HG03064 (cell line): ENCODE results near the gene PTPRK.

Experiments
- ATAC-seq: cut with Tn5 transposase; IDR thresholded peaks from one replicate; pipeline ENCODE4 v1.9.1; 2021; ENCODE audit warnings: low read depth; ENCODE audit not compliant: unreplicated experiment

PTPRK gene

GRCh38 chr6:128307671-128308070 lies 212.7 kb downstream of the PTPRK start:
- no peak for ATAC-seq

DNA sequence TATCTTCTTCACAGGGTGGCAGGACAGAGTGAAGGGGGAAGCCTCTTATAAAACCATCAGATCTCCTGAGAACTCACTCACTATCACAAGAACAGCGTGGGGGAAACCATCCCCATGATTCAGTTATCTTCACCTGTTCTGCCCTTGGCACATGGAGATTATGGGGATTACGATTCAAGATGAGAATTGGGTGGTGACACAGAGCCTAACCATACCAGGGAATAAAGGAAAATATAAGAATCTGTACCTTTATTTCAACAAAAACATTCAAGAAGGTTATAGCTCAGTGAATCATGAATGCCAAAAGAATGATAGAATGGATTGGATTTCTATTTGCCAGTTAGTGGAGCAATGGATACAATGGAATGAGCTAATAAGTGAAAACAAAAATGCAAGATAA lies 214.4 kb downstream of the PTPRK start:
- no peak for ATAC-seq

GRCh38 chr6:128305228-128305627 lies 215.2 kb downstream of the PTPRK start:
- ATAC-seq, result no peak

- no peak for ATAC-seq
Measured at GRCh38 chr6:128303870-128304269, 216.5 kb downstream of the PTPRK start.

DNA sequence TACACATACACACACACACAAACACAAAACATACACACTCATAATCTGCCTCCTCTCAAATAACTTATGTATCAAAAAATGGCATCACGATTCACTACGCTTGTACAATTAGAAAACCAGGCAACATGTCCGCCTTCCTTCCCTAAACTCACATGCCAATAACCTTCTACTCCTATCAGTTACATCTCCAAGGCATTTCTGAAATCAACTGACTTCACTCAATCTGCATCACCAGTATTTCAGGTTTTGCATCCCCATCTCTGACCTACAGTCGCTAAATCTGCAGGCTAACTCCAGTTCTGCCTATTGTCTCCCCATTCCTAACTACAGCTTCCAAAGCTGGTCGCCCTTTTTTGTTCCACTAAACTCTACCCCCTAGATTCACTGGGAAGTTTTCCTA lies 217.5 kb downstream of the PTPRK start:
- no peak for ATAC-seq

- no peak for ATAC-seq
Measured at GRCh38 chr6:128295670-128296069, 224.7 kb downstream of the PTPRK start.

DNA sequence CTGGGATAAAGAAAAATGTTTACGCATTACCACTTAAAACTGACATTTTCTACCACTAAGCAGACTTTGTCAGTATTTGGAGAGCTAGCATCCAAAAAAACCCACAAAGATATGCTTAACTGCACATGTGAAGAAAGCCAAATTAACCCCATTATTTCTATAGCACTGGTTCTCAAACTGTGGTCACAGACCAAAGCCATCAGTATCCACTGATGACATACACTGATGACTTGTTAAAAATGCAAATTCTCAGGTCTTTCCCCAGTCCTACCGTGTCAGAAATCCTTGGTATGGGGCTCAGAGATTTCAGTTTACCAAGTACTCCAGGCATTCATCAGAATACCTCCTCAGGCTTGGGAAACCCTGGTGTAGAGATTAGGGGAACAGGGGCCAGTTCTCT lies 230.2 kb downstream of the PTPRK start:
- no peak for ATAC-seq

DNA sequence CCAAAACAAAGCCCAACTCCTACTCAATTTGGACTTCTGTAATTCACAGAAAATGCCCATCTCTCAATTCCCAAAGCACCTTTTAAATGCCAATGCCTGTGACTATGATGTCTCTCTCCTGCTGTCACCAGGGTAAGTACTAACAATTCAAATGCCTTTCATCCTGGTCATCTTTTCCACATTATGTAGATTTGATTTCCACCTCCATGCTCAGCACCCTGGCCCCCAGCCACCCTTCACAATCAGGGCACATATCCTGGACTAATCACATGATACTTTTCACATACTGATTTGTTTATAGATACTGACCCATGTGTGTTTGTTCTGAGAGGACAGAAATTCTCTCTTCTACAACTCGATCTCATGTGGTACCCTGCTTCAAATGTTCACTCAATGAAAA lies 236.3 kb downstream of the PTPRK start:
- ATAC-seq, result no peak

DNA sequence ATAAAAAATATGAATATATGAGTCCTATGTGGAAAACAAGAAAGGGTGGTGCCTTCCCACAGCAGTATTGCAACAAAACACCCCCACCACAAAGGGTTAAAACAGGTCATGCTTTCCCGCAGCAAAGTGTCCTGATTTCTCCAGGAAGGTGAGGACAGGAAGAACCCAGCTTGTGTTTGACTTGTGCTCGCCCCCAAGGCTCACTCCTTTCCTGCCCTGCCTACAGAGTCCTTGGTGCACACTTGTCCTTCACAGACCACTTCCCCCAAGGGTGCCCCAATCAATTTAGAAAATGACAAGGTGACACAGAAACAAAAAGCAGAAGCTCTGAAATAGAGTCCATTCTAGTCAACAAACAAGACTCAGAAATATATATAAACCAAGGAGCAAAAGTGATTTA lies 237.4 kb downstream of the PTPRK start:
- no peak for ATAC-seq

- ATAC-seq, result no peak
Measured at GRCh38 chr6:128280960-128281359, 239.4 kb downstream of the PTPRK start.

DNA sequence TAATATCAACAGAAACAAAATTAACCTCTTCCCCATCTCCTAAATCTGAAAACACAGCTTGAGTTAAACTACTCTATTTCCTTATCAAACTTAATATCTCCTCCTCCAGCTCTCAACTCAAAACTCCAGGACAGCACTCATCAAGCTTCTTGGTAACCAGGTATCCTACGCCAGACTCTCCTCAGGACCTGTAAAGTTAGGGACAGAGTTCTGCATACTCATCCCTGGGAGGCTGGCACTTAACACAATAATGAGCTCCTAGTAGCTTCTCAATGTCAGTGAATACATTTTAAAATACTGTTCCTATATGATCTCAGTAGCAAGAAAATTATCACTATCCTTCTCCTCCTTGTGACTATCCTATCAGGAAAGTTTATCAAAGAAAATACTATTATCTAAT lies 240.3 kb downstream of the PTPRK start:
- ATAC-seq, result no peak

GRCh38 chr6:128278836-128279235 lies 241.6 kb downstream of the PTPRK start:
- no peak for ATAC-seq

DNA sequence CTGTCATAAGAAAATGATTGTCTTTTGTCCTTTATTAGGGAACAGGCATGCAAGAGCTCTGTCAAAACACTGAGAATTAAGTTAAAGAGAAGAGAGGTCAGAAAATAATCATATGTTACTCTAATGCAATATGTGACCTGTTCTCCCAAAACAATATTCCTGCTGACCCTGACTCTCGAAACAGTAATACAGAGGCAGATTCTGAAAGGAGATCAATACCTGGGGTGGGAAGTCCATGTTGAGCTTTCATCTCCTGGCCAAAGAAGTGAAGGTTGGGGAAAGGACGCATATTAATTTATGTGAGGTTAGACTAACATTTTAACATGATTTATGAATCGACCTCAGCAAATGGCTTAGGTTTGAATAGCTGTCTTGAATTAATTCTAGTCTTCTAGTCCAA lies 243.0 kb downstream of the PTPRK start:
- ATAC-seq, result no peak

DNA sequence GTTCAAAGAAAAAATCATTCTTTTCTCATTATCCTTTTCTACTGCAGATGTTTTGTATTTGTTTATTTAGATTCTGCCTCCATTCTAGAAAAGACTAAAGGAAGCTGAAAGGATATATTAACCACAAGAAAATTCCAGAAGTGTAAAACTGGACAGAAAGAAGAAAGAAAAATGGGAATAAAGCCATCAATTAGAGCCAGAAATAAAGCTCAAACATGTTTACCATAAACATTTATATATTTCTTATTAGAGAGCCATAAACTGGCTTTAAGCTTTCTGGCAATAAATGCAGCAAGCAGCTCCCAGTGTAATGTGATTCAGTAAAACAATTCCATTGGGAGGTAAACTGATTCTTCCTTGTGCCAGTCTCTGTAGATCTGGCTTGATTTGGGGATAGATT lies 244.1 kb downstream of the PTPRK start:
- ATAC-seq, result no peak

DNA sequence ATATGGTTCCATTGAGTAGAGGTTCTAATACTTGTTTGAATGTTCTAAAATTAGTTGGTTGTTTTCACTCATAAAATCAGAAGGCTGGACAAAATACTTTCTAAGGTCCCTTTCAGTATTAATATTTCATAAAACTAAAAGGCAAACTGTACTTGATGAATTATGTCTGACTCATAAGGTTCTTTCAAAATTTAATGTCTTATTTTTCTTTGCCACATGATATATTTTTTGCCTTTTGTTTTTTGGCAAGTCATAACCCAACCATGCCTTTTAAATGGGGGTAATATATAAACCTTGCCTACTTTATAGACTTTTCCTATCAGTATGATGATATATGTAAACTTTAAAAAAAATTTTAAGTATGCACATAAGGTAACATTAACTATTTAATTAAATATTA lies 244.7 kb downstream of the PTPRK start:
- ATAC-seq, result no peak

GRCh38 chr6:128275030-128275429 lies 245.4 kb downstream of the PTPRK start:
- ATAC-seq, result no peak

- ATAC-seq, result no peak
Measured at GRCh38 chr6:128271527-128271926, 248.9 kb downstream of the PTPRK start.

DNA sequence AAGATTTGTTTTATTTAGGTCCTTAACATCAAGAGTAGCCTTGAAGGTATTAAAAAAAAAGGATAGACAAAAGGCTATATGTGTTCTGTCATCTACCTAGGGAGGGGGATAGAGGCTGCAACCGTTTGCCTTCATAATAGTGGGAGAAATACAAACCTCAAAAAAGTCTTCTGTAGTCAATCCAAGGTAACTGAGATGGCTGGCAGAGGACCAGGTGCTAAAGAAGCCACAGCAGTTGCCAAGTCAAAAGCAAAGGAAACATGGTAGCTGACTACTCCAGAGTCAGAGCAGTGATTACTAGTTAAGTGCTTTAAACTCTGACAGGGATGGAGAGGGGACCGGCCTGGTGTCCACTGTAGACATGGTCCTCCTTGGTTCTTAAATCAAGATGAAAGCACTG lies 249.4 kb downstream of the PTPRK start:
- no peak for ATAC-seq

DNA sequence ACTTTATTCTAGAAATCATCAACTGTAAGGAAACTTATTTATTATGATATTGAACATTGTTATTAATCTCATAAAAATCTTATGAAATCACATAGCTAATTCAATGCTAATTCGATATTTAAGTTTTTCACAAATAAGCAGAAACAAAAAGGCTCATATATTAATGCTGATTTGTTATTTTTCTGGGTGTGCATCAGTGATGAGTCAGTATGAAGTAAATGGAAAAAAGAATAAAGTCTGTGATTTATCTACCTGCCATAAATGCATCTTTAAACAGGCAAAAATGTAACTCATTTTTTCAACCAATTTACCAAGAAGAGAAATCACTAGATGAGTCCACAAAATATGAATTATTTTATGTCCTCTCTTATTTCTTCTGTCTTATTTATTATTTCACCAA lies 253.5 kb downstream of the PTPRK start:
- ATAC-seq, result no peak

DNA sequence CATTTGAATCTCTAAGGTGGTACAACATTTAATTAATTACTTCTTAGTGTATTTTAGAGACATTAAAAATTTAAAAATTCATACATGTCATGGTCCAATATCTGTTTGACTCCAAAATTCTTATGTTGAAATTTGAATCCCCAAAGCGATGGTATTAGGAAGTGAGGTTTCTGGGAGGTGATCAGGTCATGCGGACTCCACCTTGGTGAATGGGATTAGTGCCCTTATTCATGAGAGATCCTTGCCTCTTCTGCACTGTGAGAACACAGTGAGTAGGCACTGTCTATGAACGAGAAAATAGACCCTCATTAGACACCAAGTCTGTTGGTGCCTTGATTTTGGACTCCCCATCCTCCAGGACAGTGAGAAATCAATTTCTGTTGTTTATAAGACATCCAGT lies 254.7 kb downstream of the PTPRK start:
- no peak for ATAC-seq

DNA sequence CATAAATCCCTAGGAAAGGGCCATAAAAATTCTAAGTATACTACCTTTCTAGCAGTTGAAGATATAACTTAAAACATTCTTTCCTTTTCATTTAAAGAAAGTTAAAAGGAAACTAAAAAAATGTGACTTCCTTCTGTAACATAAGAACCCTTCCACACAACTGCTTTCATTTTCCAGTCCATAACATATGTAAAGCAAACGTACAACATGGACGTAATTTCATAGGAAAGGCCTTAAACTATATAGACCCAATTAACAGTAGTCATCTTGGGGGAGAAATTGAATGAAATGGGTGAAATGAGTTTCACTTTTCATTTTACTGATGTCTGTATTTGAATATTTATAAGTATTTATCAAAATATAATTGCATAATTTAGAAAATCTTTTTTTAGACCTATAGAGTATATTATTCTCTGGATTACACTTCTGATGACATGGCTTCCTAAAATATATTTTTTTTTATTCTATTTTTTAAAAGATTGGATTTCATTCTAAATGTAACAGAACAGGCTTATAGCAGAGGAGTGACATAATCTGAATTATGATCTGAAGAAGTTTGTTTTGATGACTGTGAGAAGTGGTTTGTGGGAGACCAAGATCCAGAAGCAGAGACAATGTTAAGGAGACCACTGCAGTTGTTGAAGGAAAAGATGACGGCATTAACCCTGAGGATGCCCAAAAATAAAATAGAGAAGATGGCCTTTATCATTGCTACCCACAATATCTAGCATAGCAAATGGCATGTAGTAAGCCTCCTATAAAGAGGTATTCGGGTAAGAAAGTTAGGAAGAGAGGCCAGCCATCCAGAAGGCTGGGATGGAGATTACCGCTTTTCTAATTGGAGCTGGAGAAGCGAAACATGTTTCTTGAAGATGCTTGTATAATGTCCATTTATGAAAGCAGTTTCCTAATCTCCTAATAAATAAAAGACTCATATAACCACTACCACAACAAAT lies 260.4 kb downstream of the PTPRK start:
- ATAC-seq, result peak; percentile 41

DNA sequence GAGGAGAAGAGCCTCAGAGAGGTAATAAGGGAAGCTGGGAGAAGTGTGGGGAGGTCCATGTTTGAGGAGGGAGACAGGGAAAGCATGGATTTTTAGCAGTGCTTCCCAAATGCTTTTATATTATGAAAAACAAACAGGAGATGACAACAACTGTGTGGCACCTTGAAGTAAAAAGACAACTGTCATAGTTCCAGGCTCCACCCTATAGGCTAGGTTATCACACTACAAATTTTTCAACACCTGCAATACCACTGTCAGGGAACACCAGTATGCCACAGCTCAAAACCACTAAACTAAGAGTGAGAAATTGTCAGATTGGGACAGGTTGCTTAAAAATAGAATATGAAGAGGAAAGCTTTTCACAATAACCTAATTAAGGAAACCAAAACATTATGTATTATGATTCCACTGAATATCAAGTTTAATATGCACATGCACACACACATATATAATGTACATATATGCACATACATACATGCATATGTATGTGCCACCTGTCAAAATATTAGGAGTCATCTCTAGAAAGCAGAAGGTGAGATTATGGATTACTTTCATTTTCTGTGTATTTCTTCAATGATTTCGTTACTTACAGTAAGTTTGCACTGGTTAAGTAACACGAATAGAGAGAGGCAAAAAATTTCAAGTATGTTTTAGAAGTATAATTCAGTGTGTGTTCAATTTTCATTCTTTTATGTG lies 261.2 kb downstream of the PTPRK start:
- peak; percentile 96 for ATAC-seq
